SU-DHL-6 (cell line): ENCODE data around the gene NACAD.

Experiments used
- EZH2phosphoT487 ChIP-seq: fragments of 200-600 bp; sonication (generic), shearing (Covaris generic); conservative IDR thresholded peaks from 2 replicates; pipeline ENCODE4 v1.6.1; 2018; ENCODE audit warnings: mild to moderate bottlenecking, antibody characterized with exemption, low read length, moderate library complexity, mixed read lengths
- TF ChIP-seq, protein P1 (sequence below): fragments of 200-600 bp; sonication (generic); IDR thresholded peaks from one replicate; pipeline ENCODE4 v1.5.1; 2017; ENCODE audit warnings: antibody characterized with exemption, mild to moderate bottlenecking, low read length, moderate library complexity; ENCODE audit not compliant: insufficient read depth, poor library complexity, severe bottlenecking

- TF ChIP-seq, protein P1, sequence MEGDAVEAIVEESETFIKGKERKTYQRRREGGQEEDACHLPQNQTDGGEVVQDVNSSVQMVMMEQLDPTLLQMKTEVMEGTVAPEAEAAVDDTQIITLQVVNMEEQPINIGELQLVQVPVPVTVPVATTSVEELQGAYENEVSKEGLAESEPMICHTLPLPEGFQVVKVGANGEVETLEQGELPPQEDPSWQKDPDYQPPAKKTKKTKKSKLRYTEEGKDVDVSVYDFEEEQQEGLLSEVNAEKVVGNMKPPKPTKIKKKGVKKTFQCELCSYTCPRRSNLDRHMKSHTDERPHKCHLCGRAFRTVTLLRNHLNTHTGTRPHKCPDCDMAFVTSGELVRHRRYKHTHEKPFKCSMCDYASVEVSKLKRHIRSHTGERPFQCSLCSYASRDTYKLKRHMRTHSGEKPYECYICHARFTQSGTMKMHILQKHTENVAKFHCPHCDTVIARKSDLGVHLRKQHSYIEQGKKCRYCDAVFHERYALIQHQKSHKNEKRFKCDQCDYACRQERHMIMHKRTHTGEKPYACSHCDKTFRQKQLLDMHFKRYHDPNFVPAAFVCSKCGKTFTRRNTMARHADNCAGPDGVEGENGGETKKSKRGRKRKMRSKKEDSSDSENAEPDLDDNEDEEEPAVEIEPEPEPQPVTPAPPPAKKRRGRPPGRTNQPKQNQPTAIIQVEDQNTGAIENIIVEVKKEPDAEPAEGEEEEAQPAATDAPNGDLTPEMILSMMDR, result no peak
- no peak for TF ChIP-seq EZH2phosphoT487
These were observed 30.9 kb downstream of the NACAD start for GRCh38 chr7:45057878-45058277.
